Neural progenitor cell (in vitro differentiated cells): ENCODE data around the gene JADE1. TPM values are rescaled to one million over a fixed set of nuclear protein-coding genes. Genes with fewer than 3 reads are reported as not detected.

Experiments used
- DNase-seq: peaks from one replicate; pipeline ENCODE4 v3.0.0-alpha.2; 2016; ENCODE audit warnings: low spot score
- H2AFZ ChIP-seq: fragments of 200-600 bp; sonication (generic); replicated peaks from 2 replicates; pipeline ENCODE4 v1.6.1; 2016; ENCODE audit warnings: antibody characterized with exemption
- H3F3A ChIP-seq: fragments of 200-600 bp; sonication (generic); 2 replicates; pipeline ENCODE4 v1.6.1; 2016; ENCODE audit warnings: antibody characterized with exemption, low read depth
- H3K27ac ChIP-seq: fragments of 200-600 bp; sonication (generic); 2 replicates; pipeline ENCODE4 v1.5.1; 2016; ENCODE audit warnings: mild to moderate bottlenecking
- H3K27me3 ChIP-seq: fragments of 200-600 bp; sonication (generic); 2 replicates; pipeline ENCODE4 v1.6.1; 2016; ENCODE audit warnings: mild to moderate bottlenecking, moderate library complexity
- H3K36me3 ChIP-seq: fragments of 200-600 bp; sonication (generic); 2 replicates; pipeline ENCODE4 v1.5.1; 2016
- H3K4me1 ChIP-seq: fragments of 200-600 bp; sonication (generic); 2 replicates; pipeline ENCODE4 v1.6.1; 2016; ENCODE audit warnings: mixed run types
- H3K4me2 ChIP-seq: fragments of 200-600 bp; sonication (generic); 2 replicates; pipeline ENCODE4 v1.6.1; 2016
- H3K4me3 ChIP-seq: fragments of 200-600 bp; sonication (generic); 2 replicates; pipeline ENCODE4 v1.5.1; 2016
- H3K79me2 ChIP-seq: fragments of 200-600 bp; sonication (generic); 2 replicates; pipeline ENCODE4 v1.6.1; 2016; ENCODE audit warnings: low read depth
- H3K9ac ChIP-seq: fragments of 200-600 bp; sonication (generic); 2 replicates; pipeline ENCODE4 v1.6.1; 2016
- H3K9me3 ChIP-seq: fragments of 200-600 bp; sonication (generic); 2 replicates; pipeline ENCODE4 v1.5.1; 2016; ENCODE audit warnings: low read depth
- H4K20me1 ChIP-seq: fragments of 200-600 bp; sonication (generic); 2 replicates; pipeline ENCODE4 v1.6.1; 2016; ENCODE audit warnings: low read depth
- H3K27ac Mint-ChIP-seq: 3 replicates; pipeline ENCODE4 v1.8.0; 2021; ENCODE audit warnings: mixed read lengths
- H3K27me3 Mint-ChIP-seq: 2 replicates; pipeline ENCODE4 v1.8.0; 2022; ENCODE audit warnings: low read depth, mild to moderate bottlenecking, inconsistent platforms, moderate library complexity, mixed read lengths; ENCODE audit not compliant: insufficient read depth
- H3K36me3 Mint-ChIP-seq: 3 replicates; pipeline ENCODE4 v1.8.0; 2021; ENCODE audit warnings: mixed read lengths
- H3K4me1 Mint-ChIP-seq: 3 replicates; pipeline ENCODE4 v1.8.0; 2021; ENCODE audit warnings: mixed read lengths
- H3K4me3 Mint-ChIP-seq: 3 replicates; pipeline ENCODE4 v1.8.0; 2021; ENCODE audit warnings: mild to moderate bottlenecking, moderate library complexity, mixed read lengths
- H3K9me3 Mint-ChIP-seq: 3 replicates; pipeline ENCODE4 v1.8.0; 2020; ENCODE audit warnings: mixed read lengths
- CTCF ChIP-seq: fragments of 200-600 bp; sonication (generic); IDR thresholded peaks from 2 replicates; pipeline ENCODE4 v1.5.1; 2017; ENCODE audit warnings: antibody characterized with exemption, mild to moderate bottlenecking
- EZH2 ChIP-seq: fragments of 200-600 bp; sonication (generic); IDR thresholded peaks from 2 replicates; pipeline ENCODE4 v1.6.1; 2017; ENCODE audit warnings: antibody characterized with exemption, mild to moderate bottlenecking, moderate library complexity
- EZH2phosphoT487 ChIP-seq: fragments of 200-600 bp; sonication (generic); IDR thresholded peaks from 2 replicates; pipeline ENCODE4 v1.6.1; 2017; ENCODE audit warnings: antibody characterized with exemption
- total RNA-seq: library from RNA; depleted of rRNA; stranded (reverse); fragments of >200 nt; gene quantifications from 2 replicates; pipeline ENCODE4 v1.2.3, GENCODE V29; 2015; ENCODE audit warnings: low replicate concordance

The JADE1 gene
- total RNA-seq, 1 donor from 2014 or later = 55.9 TPM

GRCh38 chr4:128850252-128850651 is 40.8 kb downstream of the JADE1 start:
- Histone ChIP-seq H3K4me2 (no peak overlapping the region), H3K4me3 (no peak overlapping the region), H3K36me3 (peaks cover 24% of the 10 kb centered on the region), H3K27ac (no peak overlapping the region), H3K79me2 (peaks cover 76% of the 10 kb centered on the region), H3K4me1 (no peaks in the 10 kb centered on the region), H3K9ac (no peak overlapping the region), H2AFZ (no peak overlapping the region), H4K20me1 (peaks cover 58% of the 10 kb centered on the region), H3F3A (no peaks in the 10 kb centered on the region), H3K9me3 (no peaks in the 10 kb centered on the region), H3K27me3 (no peaks in the 10 kb centered on the region)
- TF ChIP-seq CTCF = no peak
- TF ChIP-seq EZH2phosphoT487 = no peak
- no peak for TF ChIP-seq EZH2
- Mint-ChIP-seq H3K27me3 (peaks cover 2% of the 10 kb centered on the region), H3K27ac (no peak overlapping the region), H3K4me3 (no peak overlapping the region), H3K4me1 (peaks cover 9% of the 10 kb centered on the region), H3K9me3 (no peaks in the 10 kb centered on the region), H3K36me3 (peaks cover 71% of the 10 kb centered on the region)
- DNase-seq = no peak

- H2AFZ ChIP-seq = no peak overlapping the region
- no peaks in the 10 kb centered on the region for H3K9me3 Mint-ChIP-seq
- no peak for TF ChIP-seq EZH2
- no peak for TF ChIP-seq CTCF
- no peak for TF ChIP-seq EZH2phosphoT487
- peaks cover 8% of the 10 kb centered on the region for H3F3A ChIP-seq
- H3K4me2 ChIP-seq = no peak overlapping the region
- no peak overlapping the region for H3K27ac ChIP-seq
- H3K4me1 ChIP-seq = no peaks in the 10 kb centered on the region
- H3K27ac Mint-ChIP-seq = no peak overlapping the region
- no peaks in the 10 kb centered on the region for H3K9me3 ChIP-seq
- no peak overlapping the region for H3K9ac ChIP-seq
- no peak overlapping the region for H3K4me3 Mint-ChIP-seq
- no peak overlapping the region for H3K4me3 ChIP-seq
- peaks cover 2% of the 10 kb centered on the region for H3K4me1 Mint-ChIP-seq
- H3K27me3 ChIP-seq = no peaks in the 10 kb centered on the region
- peaks cover 2% of the 10 kb centered on the region for H3K27me3 Mint-ChIP-seq
- H3K36me3 Mint-ChIP-seq = peaks cover 68% of the 10 kb centered on the region
- peaks cover 35% of the 10 kb centered on the region for H3K36me3 ChIP-seq
- DNase-seq = no peak
- H4K20me1 ChIP-seq = peaks cover 29% of the 10 kb centered on the region
- H3K79me2 ChIP-seq = peaks cover 48% of the 10 kb centered on the region
These were observed 44.2 kb downstream of the JADE1 start for GRCh38 chr4:128853741-128854140.

- Histone ChIP-seq H3K4me3 (no peak overlapping the region), H3K79me2 (peaks cover 48% of the 10 kb centered on the region), H3K4me2 (no peak overlapping the region), H3K9ac (no peak overlapping the region), H4K20me1 (peaks cover 27% of the 10 kb centered on the region), H3F3A (peaks cover 8% of the 10 kb centered on the region), H3K4me1 (no peaks in the 10 kb centered on the region), H3K27me3 (no peaks in the 10 kb centered on the region), H2AFZ (no peak overlapping the region), H3K27ac (no peak overlapping the region), H3K36me3 (peaks cover 35% of the 10 kb centered on the region), H3K9me3 (no peaks in the 10 kb centered on the region)
- TF ChIP-seq CTCF (no peak), EZH2 (no peak), EZH2phosphoT487 (no peak)
- Mint-ChIP-seq H3K36me3 (peaks cover 66% of the 10 kb centered on the region), H3K27me3 (peaks cover 2% of the 10 kb centered on the region), H3K27ac (no peak overlapping the region), H3K4me1 (no peaks in the 10 kb centered on the region), H3K9me3 (no peaks in the 10 kb centered on the region), H3K4me3 (no peak overlapping the region)
- no peak for DNase-seq
These were observed 44.9 kb downstream of the JADE1 start for GRCh38 chr4:128854433-128854832.
